Heart left ventricle (tissue), 16 donors: ENCODE measurements around the gene GADD45GIP1. TPM values are rescaled to one million over a fixed set of nuclear protein-coding genes. Genes with fewer than 3 reads are reported as not detected.

Experiments used
- ATAC-seq, 4 donors: fragments of 200-7000 bp; cut with Tn5 transposase; one replicate each; pipeline ENCODE4 v1.9.1; 2020 to 2022; ENCODE audit warnings: moderate library complexity in 4 of 4, mild to moderate bottlenecking in 3 of 4, moderate number of reproducible peaks in 1 of 4
- DNase-seq, 5 donors: peaks; one replicate each; pipeline ENCODE4 v3.0.0-alpha.2; 2020
- H3K27ac ChIP-seq, 12 donors: fragments of 200-600 bp; sonication (generic) in 4 of 12; one replicate each; pipeline versions ENCODE4 v1.5.0 to v1.8.0; 2016 to 2022; ENCODE audit warnings: mild to moderate bottlenecking in 2 of 12
- H3K27me3 ChIP-seq, 9 donors: fragments of 200-600 bp; sonication (generic) in 2 of 9; one replicate each; pipeline versions ENCODE4 v1.5.1 to v1.8.0; 2016 to 2022; ENCODE audit warnings: mild to moderate bottlenecking in 3 of 9
- H3K36me3 ChIP-seq, 9 donors: fragments of 200-600 bp; sonication (generic) in 2 of 9; one replicate each; pipeline versions ENCODE4 v1.5.0 to v1.8.0; 2018 to 2022; ENCODE audit warnings: mild to moderate bottlenecking in 2 of 9
- H3K4me1 ChIP-seq, 12 donors: fragments of 200-600 bp; sonication (generic) in 4 of 12; one replicate each; pipeline versions ENCODE4 v1.5.0 to v1.8.0; 2016 to 2022; ENCODE audit warnings: mild to moderate bottlenecking in 3 of 12
- H3K4me3 ChIP-seq, 12 donors: fragments of 200-600 bp; sonication (generic) in 4 of 12; one replicate each; pipeline versions ENCODE4 v1.5.0 to v1.8.0; 2017 to 2022; ENCODE audit warnings: mild to moderate bottlenecking in 9 of 12, moderate library complexity in 4 of 12
- H3K9me3 ChIP-seq, 12 donors: fragments of 200-600 bp; sonication (generic) in 4 of 12; one replicate each; pipeline versions ENCODE4 v1.5.0 to v1.8.0; 2016 to 2022; ENCODE audit warnings: mild to moderate bottlenecking in 1 of 12
- POLR2A ChIP-seq, 2 donors: fragments of 450-650 bp; IDR thresholded peaks; one replicate each; pipeline ENCODE4 v1.6.1; 2017; ENCODE audit warnings: antibody characterized with exemption in 2 of 2, mild to moderate bottlenecking in 2 of 2, moderate library complexity in 2 of 2
- WGBS, 4 donors: extraction: QIAGEN DNeasy Blood & Tissue Kit in 2 of 4; methylation state at CpG; one replicate each; pipeline versions ENCODE4 v1.1.5 to v1.1.7; 2013 to 2018; 5-methylcytosine and 5-hydroxymethylcytosine counted together
- intact Hi-C, 10 donors: fragments of 100-400 bp; cut with DNase I; formaldehyde crosslinking; loops; one replicate each; pipeline versions ENCODE4 v1.11.1 to v1.14.2; 2022
- polyA plus RNA-seq, 2 donors: library from polyadenylated mRNA; stranded (reverse); fragments of 200-250 nt; gene quantifications; one replicate each; pipeline ENCODE4 v1.2.3, GENCODE V29; 2013
- total RNA-seq, 9 donors: library from RNA; depleted of rRNA in 2 of 9; stranded (reverse); fragments of >200 nt in 2 of 9; fragmentation: NEBNext Ultra II Directional in 3 of 9; extraction: Animal tissue kit (Norgen Biotek cat#: 25700) in 3 of 9; gene quantifications; one replicate each; pipeline versions ENCODE4 v1.1.0 to v1.2.4, GENCODE V29; 2016 to 2023
- TF ChIP-seq, protein P1 (sequence below), 12 donors: fragments of 200-600 bp; sonication (generic) in 4 of 12; IDR thresholded peaks; one replicate each; pipeline versions ENCODE4 v1.5.0 to v1.8.0; 2018 to 2022; ENCODE audit warnings: antibody characterized with exemption in 12 of 12, mild to moderate bottlenecking in 5 of 12
- donor health status: ischemic (EF 13 %, LVEDD 7.1; RV severe dilation, severe dysfunction).
- donor health status: healthy with polysubstance abuse.
- donor health status: DM: no; HTN: yes; CAD: no.
- donor health status: DM: no; HTN: no; CAD: no.
- donor health status: ischemic (EF 25% LVEDD 6.9; RV normal size, moderate dysfunction).
- donor health status: ischemic (EF 25% LVEDD 5.7; RV mildly dilated, moderate dysfunction).
- donor health status: healthy.
- donor health status: DM: yes; HTN: yes; CAD: no.
- donor health status: ischemic (EF 35%, LVEDD 5.7; RV mildly dilated, moderate dysfunction).
- donor health status: nonischemic (EF 11% LVEDD 7.7; RV severe dilation, severe dysfunction).
- donor health status: DM: yes; HTN: yes; CAD: no.
- donor health status: PGD.
- donor health status: ischemic (EF 29% LVEDD 5.4; RV normal size, mild dysfunction).
- donor health status: nonischemic (EF 23%, LVEDD 6.1; RV moderate dilation, normal function).

GADD45GIP1 gene
- total and polyA plus RNA-seq, 11 donors: 17.2 to 119 (median 30.4) TPM

DNA sequence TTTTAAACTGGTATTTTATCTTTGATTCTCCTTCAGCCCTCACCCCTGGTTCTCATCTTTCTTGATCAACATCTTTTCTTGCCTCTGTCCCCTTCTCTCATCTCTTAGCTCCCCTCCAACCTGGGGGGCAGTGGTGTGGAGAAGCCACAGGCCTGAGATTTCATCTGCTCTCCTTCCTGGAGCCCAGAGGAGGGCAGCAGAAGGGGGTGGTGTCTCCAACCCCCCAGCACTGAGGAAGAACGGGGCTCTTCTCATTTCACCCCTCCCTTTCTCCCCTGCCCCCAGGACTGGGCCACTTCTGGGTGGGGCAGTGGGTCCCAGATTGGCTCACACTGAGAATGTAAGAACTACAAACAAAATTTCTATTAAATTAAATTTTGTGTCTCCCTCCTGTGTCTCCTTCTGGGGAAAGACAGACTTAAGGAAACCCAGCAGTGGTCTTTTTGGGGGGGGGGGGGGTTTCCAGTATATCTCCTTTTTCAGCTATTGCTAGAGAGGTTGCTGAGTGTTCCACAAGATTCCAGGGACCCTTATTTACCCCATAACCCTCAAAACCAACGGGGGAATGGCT, 12.8 kb downstream of the GADD45GIP1 start:
- Histone ChIP-seq H3K4me3 (no peak overlapping the region), H3K27ac (peak overlapping the region in 2 of 12 donors; percentile 96 to 97), H3K4me1 (peaks cover 12 to 75% (median 48%) of the 10 kb centered on the region in 12 donors), H3K36me3 (peaks cover 7 to 81% (median 70%) of the 10 kb centered on the region in 9 donors), H3K9me3 (no peaks in the 10 kb centered on the region), H3K27me3 (no peaks in the 10 kb centered on the region)
- intact Hi-C loops: no loop called here
- TF ChIP-seq, protein P1, sequence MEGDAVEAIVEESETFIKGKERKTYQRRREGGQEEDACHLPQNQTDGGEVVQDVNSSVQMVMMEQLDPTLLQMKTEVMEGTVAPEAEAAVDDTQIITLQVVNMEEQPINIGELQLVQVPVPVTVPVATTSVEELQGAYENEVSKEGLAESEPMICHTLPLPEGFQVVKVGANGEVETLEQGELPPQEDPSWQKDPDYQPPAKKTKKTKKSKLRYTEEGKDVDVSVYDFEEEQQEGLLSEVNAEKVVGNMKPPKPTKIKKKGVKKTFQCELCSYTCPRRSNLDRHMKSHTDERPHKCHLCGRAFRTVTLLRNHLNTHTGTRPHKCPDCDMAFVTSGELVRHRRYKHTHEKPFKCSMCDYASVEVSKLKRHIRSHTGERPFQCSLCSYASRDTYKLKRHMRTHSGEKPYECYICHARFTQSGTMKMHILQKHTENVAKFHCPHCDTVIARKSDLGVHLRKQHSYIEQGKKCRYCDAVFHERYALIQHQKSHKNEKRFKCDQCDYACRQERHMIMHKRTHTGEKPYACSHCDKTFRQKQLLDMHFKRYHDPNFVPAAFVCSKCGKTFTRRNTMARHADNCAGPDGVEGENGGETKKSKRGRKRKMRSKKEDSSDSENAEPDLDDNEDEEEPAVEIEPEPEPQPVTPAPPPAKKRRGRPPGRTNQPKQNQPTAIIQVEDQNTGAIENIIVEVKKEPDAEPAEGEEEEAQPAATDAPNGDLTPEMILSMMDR (IDR thresholded peaks at IDR 0.05): no peak
- TF ChIP-seq POLR2A (IDR thresholded peaks at IDR 0.05): no peak
- WGBS, 4 donors: 65 to 76% (median 71%) methylated on average over 2 of the region's 2 CpGs
- no peak for DNase-seq
- ATAC-seq: no peak

GRCh38 chr19:12943437-12944044, 13.5 kb downstream of the GADD45GIP1 start:
- no peak for DNase-seq
- Histone ChIP-seq H3K4me1 (peaks cover 12 to 75% (median 48%) of the 10 kb centered on the region in 12 donors), H3K27me3 (no peaks in the 10 kb centered on the region), H3K27ac (peak overlapping the region in 1 of 12 donors; percentile 39), H3K36me3 (peaks cover 4 to 76% (median 64%) of the 10 kb centered on the region in 9 donors), H3K9me3 (no peaks in the 10 kb centered on the region), H3K4me3 (no peak overlapping the region)
- no peak for ATAC-seq
- 85 to 86% (median 85%) methylated on average over 18 of the region's 18 CpGs for WGBS, 4 donors
- intact Hi-C loops: no loop called here
- TF ChIP-seq POLR2A (IDR thresholded peaks at IDR 0.05): no peak
- TF ChIP-seq, protein P1 (IDR thresholded peaks at IDR 0.05): no peak

- peaks cover 2 to 65% (median 54%) of the 10 kb centered on the region in 9 donors for H3K36me3 ChIP-seq
- H3K4me3 ChIP-seq: peak overlapping the region in 6 of 12 donors; percentile 81 to 98 (median 95)
- DNase-seq (no peak), ATAC-seq (no peak)
- 77 to 93% (median 84%) methylated on average over 2 of the region's 2 CpGs for WGBS, 4 donors
- intact Hi-C loops: no loop called here
- H3K27ac ChIP-seq: peak overlapping the region in 3 of 12 donors; percentile 34 to 94 (median 42)
- TF ChIP-seq, protein P1 (IDR thresholded peaks at IDR 0.05): no peak
- TF ChIP-seq POLR2A (IDR thresholded peaks at IDR 0.05): no peak
- no peaks in the 10 kb centered on the region for H3K27me3 ChIP-seq
- H3K4me1 ChIP-seq: peaks cover 6 to 74% (median 39%) of the 10 kb centered on the region in 12 donors
- no peaks in the 10 kb centered on the region for H3K9me3 ChIP-seq
These were observed 16.1 kb downstream of the GADD45GIP1 start for GRCh38 chr19:12940897-12941296.

GRCh38 chr19:12939975-12940423, 17.0 kb downstream of the GADD45GIP1 start:
- peak overlapping the region in 7 of 12 donors; percentile 42 to 96 (median 92) for H3K27ac ChIP-seq
- H3K4me3 ChIP-seq: peak overlapping the region in 9 of 12 donors; percentile 63 to 99 (median 95)
- H3K9me3 ChIP-seq: no peaks in the 10 kb centered on the region
- no peaks in the 10 kb centered on the region for H3K27me3 ChIP-seq
- DNase-seq (no peak), ATAC-seq (no peak)
- intact Hi-C loops: loop anchor here in 2 of 10 donors (2.0 to 10.0 kb wide), 2 partner anchors 49 to 55 kb away; partner anchors contain the start of genes DNASE2 (in 1 of the 2), GCDH (in 1 of the 2) and KLF1 (in 1 of the 2)
- peaks cover 2 to 59% (median 53%) of the 10 kb centered on the region in 9 donors for H3K36me3 ChIP-seq
- H3K4me1 ChIP-seq: peaks cover 6 to 68% (median 36%) of the 10 kb centered on the region in 12 donors
- no peak for TF ChIP-seq POLR2A (IDR thresholded peaks at IDR 0.05)
- TF ChIP-seq, protein P1 (IDR thresholded peaks at IDR 0.05): no peak
- 43 to 50% (median 50%) methylated on average over 9 to 10 of the region's 10 CpGs for WGBS, 4 donors
